KBM-7 (cell line): Measurements from ENCODE around the gene MYO19.
"Not testable (repeated sequence)": the region's sequence is repeated elsewhere in the genome, so short reads cannot be mapped to it uniquely, and the experiment has no call there.

Experiments used
- DNase-seq: peaks from one replicate; pipeline ENCODE4 v3.0.0-alpha.2; 2015
- in situ Hi-C: fragments of 300-500 bp; cut with MboI; formaldehyde crosslinking; loops from 2 replicates; pipeline ENCODE4 v1.14.3; 2020; ENCODE audit warnings: low sequenced_read_pairs, low pct_unique_long_range_greater_than_20kb, mixed read lengths

MYO19 gene

GRCh38 chr17:36535669-36536081, 1.0 kb upstream of the MYO19 start:
- in situ Hi-C loops: no loop called here
- no peak for DNase-seq

GRCh38 chr17:36533935-36534839, 481 bp downstream of the MYO19 start:
- DNase-seq: peak; percentile 64
- in situ Hi-C loops: no loop called here

GRCh38 chr17:36532435-36532975, 2.2 kb downstream of the MYO19 start:
- DNase-seq: no peak
- in situ Hi-C loops: no loop called here

- in situ Hi-C loops: no loop called here
- peak; percentile 12 for DNase-seq
These were observed 5.5 kb downstream of the MYO19 start for GRCh38 chr17:36529121-36529520.

- in situ Hi-C loops: no loop called here
- DNase-seq: no peak
These were observed 6.9 kb downstream of the MYO19 start for GRCh38 chr17:36527621-36528250.

- DNase-seq: no peak
- in situ Hi-C loops: no loop called here
These were observed 8.8 kb downstream of the MYO19 start for GRCh38 chr17:36525888-36526287.

GRCh38 chr17:36525113-36525512, 9.6 kb downstream of the MYO19 start:
- in situ Hi-C loops: no loop called here
- no peak for DNase-seq

GRCh38 chr17:36524428-36524876, 10.2 kb downstream of the MYO19 start:
- in situ Hi-C loops: no loop called here
- no peak for DNase-seq

- DNase-seq: no peak
- in situ Hi-C loops: no loop called here
These were observed 11.6 kb downstream of the MYO19 start for GRCh38 chr17:36523113-36523512.

- DNase-seq: no peak
- in situ Hi-C loops: no loop called here
These were observed 18.8 kb downstream of the MYO19 start for GRCh38 chr17:36515837-36516236.

GRCh38 chr17:36514856-36515255, 19.8 kb downstream of the MYO19 start:
- in situ Hi-C loops: no loop called here
- no peak for DNase-seq

GRCh38 chr17:36512641-36513040, 22.0 kb downstream of the MYO19 start:
- no peak for DNase-seq
- in situ Hi-C loops: no loop called here

GRCh38 chr17:36511216-36511615, 23.5 kb downstream of the MYO19 start:
- no peak for DNase-seq
- in situ Hi-C loops: no loop called here

- DNase-seq: no peak
- in situ Hi-C loops: no loop called here
These were observed 24.0 kb downstream of the MYO19 start for GRCh38 chr17:36510636-36511035.

- in situ Hi-C loops: no loop called here
- DNase-seq: no peak
These were observed 25.2 kb downstream of the MYO19 start for GRCh38 chr17:36509272-36509985.

- DNase-seq, in situ Hi-C loops: not testable (repeated sequence)
These were observed 26.2 kb downstream of the MYO19 start for GRCh38 chr17:36508439-36508838.

- in situ Hi-C loops: no loop called here
- no peak for DNase-seq
These were observed 27.4 kb downstream of the MYO19 start for GRCh38 chr17:36507266-36507665.

- in situ Hi-C loops: no loop called here
- DNase-seq: no peak
These were observed 27.8 kb downstream of the MYO19 start for GRCh38 chr17:36506831-36507230.

GRCh38 chr17:36506249-36506826, 28.3 kb downstream of the MYO19 start:
- in situ Hi-C loops: no loop called here
- no peak for DNase-seq
